Astrocyte of the cerebellum (primary cell): Measurements from ENCODE around the gene C1orf174.

Experiments used
- DNase-seq: peaks from one replicate; pipeline ENCODE4 v3.0.0-alpha.2; 2011; ENCODE audit warnings: low read depth
- H3K4me3 ChIP-seq: 2 replicates; pipeline ENCODE4 v1.5.1; 2011; ENCODE audit warnings: mild to moderate bottlenecking, low read depth, low read length, moderate library complexity
- in situ Hi-C: cut with HindIII; loops from 2 replicates; pipeline ENCODE4 v1.10.0; 2017; ENCODE audit warnings: low sequenced_read_pairs
- TF ChIP-seq, protein P1 (sequence below): IDR thresholded peaks from 2 replicates; pipeline ENCODE4 v1.5.1; 2012; ENCODE audit warnings: low read length, low read depth, moderate library complexity, mild to moderate bottlenecking; ENCODE audit errors: missing control alignments

C1orf174 gene

DNA sequence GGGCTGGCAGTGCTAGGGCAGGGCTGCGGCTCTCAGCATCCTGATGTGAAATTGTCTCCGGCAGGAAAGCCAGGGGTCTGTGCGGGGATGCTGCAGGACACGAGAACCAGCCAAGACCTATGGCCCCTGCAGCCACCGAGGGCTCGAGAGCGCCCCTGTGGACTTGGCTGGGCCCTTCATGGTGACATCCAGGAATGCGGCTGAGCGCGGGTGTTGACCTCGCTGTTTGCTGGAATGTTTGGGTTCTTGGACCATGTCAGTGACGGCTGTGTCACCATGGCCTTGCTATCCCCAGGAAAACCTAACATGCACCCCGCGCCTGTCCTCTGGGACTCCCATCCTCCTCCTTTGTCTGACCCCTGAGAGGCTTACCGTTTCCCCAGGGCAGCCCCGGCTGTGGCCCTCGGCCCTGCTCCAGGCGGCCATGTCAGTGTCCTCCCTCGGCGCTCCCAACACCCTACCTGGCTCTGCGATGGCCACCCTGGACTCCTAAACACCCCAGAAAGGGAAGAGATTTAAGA, 14.3 kb upstream of the C1orf174 start:
- TF ChIP-seq, protein P1, sequence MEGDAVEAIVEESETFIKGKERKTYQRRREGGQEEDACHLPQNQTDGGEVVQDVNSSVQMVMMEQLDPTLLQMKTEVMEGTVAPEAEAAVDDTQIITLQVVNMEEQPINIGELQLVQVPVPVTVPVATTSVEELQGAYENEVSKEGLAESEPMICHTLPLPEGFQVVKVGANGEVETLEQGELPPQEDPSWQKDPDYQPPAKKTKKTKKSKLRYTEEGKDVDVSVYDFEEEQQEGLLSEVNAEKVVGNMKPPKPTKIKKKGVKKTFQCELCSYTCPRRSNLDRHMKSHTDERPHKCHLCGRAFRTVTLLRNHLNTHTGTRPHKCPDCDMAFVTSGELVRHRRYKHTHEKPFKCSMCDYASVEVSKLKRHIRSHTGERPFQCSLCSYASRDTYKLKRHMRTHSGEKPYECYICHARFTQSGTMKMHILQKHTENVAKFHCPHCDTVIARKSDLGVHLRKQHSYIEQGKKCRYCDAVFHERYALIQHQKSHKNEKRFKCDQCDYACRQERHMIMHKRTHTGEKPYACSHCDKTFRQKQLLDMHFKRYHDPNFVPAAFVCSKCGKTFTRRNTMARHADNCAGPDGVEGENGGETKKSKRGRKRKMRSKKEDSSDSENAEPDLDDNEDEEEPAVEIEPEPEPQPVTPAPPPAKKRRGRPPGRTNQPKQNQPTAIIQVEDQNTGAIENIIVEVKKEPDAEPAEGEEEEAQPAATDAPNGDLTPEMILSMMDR: no peak
- H3K4me3 ChIP-seq: no peak overlapping the region
- in situ Hi-C loops: no loop called here

DNA sequence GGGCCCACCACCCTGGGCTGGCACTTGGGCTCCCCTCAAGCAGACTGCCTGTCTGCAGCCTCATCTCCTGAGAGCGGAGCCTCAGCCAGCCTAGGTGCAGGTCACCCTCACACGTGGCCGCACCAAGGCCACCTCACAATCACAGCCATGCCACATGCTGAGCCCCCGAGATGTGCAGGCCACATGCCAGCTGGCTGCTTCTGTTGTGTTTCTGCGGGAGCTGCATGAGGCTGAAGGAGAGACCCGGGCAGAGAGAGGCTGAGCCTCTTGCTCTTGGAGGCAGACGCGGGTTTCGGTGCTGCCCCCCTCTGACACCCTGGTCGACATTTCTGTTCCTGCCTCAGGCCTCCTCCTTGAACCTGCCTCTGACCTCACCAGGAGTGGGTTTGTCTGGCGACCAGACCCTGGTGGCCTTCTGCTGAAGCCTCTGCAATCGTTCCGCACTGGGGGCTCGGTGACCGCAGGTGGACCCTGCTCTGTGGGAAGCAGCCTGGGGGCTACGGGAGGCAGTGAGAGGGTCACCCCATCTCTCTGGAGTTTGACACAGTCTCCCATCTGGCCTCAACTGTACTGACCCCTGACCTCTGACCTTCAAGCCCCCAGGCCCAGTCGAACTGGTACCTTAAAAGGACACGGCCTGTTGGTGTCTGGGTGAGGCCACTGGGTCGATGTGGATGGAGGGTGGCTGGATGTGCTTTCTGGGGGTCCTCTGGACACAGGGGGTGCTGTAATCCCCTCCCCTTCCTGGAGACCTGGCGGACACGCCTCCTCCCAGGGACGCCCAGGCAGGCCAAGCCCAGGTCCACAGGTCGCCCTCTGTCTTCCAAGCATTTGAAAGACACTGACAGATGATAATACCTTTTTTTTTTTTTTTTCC, 13.0 kb upstream of the C1orf174 start:
- TF ChIP-seq, protein P1: no peak
- no peak for DNase-seq
- in situ Hi-C loops: no loop called here
- no peak overlapping the region for H3K4me3 ChIP-seq

More for the DNA sequence above, 14.3 kb upstream of the C1orf174 start:
- no peak for DNase-seq

DNA sequence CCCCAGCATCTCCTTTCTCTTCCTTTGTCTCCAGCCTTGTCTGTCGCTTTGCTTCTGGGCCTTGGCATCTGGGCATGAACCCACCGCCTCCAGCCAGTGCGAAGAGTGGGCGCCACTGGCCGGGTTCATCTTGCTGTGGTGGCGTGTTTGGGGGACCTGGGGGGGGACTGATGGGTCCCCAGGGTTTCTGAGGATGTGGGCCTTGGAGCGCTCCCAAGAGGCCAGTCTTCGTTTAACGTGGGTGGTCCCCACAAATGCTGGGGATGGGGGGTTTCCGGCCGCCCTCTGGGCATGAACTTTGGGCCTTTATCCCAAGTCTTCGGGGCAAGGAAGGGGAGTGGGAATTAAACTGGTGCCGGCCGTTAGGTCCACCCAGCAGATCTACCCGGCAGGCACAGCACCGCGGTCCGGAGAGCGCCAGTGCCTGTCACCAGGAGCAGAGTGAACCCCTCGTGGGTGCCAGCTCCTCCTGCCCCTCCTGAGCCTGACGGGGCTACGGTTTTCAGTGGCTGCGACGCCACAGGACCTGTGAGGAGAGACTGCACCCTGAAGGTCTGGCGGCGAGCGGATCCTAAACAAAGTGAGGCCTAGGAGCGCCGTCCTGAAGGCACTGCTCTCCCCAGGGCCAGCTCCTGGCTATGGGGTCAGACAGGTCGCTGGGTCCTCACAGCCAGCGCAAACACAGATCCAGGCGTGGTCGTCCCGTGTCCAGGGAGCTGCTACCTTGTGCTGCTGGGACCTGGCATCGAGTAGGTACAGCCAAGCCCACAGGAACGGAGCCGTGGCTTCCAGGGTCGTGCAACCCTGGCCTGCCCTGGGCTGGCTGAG, 12.1 kb upstream of the C1orf174 start:
- TF ChIP-seq, protein P1: no peak
- in situ Hi-C loops: no loop called here
- no peak for DNase-seq
- no peak overlapping the region for H3K4me3 ChIP-seq

DNA sequence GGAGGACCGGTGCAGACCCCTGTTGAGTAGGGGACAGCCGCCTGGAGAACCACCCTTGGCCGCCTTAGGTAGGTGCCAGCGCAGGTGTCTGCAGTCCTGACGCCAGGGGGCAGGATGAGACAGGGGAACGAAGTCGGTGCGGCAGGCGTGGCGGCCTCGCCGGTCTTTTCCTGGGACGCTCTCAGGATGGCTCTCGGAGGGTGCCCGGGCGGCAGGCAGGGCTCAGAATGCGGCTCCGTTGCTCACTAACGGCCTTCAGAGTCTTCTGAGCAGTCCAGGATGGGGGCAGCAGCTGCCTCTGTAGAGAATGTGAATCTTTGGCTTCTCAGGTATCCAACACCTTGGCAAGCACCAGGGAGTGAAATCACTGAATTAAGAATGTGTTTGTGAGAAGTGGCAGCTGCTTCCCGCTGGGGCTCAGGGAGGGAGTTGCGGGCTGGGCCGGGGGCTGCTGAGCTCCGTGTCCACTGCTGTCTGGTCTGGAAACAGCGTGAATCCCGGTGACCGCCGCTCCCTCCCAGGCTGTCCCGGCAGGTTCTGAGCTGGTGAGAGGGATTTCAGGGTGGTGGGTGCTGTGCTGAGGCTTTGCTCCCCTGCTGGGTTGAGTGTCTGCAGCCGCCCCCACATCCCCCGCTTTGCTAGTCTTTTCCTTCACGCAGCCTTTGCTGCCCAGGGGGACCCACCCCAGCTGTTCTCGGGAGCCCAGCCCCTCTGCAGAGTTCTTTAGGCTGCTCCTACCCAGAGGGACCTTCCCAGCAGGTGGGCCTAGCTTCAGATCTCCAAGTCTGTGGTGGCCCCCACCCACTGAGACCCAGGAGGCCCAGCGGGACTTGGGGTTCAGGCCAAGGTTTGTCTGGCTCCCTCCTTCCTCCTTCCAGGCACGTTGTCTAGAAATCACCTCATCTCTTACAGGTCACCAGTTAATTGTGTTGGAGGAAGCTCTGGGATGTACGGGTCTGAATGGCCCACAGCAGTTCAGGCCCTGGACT, 11.1 kb upstream of the C1orf174 start:
- in situ Hi-C loops: no loop called here
- H3K4me3 ChIP-seq: no peak overlapping the region
- no peak for DNase-seq
- TF ChIP-seq, protein P1: peak; percentile 69

DNA sequence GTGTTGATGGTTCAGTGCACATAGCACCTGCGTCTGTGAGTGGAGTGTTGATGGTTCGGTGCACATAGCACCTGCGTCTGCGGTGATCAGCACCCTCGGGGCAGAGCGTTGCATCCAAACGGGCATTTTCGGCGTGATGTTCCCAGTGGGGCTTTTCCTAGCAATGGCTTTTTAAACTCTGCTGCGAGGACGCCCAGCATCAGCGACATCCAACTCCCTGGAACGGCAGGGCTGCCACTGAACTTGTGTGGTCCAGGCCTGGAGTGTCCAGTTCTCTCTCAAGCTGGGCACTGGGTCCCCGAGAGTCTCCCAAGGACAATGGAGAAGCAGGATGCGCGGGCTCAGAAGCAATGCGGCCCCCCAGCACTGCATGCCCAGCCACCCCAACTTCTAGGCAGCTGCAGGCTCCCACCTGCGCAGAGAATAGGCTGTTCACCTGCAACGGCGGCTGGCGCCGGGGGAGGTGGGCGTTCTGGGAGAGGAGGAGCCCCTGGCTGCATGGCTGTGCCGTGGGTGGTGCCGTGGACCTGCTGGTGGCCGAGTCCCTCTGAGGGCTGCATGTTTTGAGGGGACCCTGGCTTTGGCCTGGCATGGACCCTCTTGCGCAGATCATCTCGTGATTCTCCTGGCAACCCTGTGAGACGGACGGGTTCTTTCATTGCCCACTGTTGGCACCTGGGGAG, 10.1 kb upstream of the C1orf174 start:
- in situ Hi-C loops: no loop called here
- H3K4me3 ChIP-seq: no peak overlapping the region
- no peak for DNase-seq
- TF ChIP-seq, protein P1: no peak
